NCI-H2227 (cell line): ENCODE results near the gene SELENOH.

ENCODE experiments used
- DNase-seq: peaks from one replicate; lab custom pipeline; 2025; ENCODE audit not compliant: unreplicated experiment; lab: John Stamatoyannopoulos, UW

The SELENOH gene

DNA sequence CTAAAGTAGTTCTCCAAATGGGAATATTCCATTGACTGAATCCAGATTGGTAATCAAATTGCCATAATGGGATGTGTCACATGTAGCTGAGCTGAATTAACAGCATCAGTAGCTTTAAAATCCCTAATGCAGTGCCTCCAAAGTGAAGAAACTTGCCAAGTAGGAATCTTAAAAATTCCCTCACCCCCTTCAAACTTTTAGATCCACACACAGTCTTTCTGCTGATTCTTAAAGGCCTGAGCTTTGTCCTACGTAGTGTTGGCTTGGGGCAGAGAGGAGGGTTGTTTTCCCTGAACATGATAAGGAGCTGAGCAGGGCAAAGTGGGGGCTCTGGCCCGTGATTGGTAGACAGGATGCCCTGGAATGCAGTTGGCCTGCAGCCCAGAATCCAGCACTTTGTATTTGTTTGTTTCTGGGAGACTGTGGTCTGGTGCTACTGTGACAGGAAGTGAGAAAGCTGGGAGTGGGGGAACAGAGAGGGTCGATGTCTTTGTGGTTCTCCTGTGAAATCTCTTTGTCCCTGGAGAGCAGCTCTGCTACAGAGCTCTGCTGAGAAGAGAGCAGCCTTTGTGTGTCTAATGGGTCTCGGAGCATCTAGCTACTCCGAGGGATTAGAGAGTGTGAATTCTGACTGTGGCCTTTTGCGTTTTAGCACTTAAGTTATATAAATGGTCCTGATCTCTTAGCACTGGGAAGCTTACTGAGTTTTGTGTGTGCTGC, 37.2 kb downstream of the SELENOH start:
- peak; percentile 70 for DNase-seq

DNA sequence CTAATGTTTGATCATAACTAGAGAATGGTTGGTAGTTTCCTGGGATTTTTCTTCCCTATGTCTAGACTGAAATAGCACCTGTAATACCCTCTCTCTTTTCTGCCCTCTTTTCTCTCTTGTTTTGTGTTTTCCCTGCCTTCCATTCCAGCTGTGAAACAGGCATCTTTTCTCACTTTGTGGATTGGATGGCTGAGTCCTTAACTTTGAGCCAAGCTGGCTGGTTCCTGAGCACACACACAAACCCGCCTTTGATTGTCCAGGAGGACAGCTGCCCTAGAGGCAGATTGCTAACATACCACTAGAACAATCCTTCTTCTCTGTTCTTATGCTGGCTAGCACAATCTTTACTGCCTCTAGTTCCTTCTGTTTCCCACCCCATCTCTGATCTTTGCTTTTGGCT, 38.0 kb downstream of the SELENOH start:
- DNase-seq = no peak

DNA sequence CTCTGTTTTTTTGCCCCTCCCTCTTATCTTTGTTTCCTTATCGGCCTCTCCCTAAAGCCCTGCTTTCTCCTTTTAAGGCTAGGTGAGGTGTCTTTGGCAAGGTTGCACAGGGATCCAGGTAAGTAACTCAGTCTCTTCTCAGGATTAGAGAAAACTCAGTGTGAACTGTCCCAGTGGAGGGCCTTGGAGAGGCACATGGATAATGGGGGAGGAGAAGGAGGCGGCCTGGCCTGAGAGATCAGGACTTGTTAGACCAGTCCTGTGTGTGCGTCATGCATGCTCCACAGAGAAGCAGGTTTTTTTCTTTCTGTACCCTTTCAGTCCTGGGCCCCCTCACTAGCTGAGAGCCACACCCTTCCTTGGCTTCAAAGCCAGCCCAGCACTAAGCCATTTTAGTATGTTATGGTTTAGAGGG, 40.2 kb downstream of the SELENOH start:
- no peak for DNase-seq

DNA sequence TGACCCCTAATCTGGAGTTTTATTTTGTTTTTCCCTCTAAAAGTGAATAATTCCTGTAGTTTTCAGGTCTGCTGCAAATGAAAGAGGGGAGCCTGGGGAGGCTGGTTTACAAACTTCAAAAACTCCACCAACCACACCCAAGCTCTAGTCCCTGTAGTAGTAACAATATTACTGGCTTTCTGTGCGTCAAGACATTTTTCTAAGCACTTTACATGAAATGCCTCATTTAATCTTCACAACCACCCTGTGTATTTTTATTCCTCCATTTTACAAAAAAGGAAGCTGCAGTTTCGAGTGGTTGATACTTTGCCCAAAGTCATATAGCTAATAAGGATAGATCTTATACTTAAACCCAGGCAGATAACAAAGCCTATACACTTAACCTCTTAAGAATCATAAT, 43.8 kb downstream of the SELENOH start:
- DNase-seq = no peak

DNA sequence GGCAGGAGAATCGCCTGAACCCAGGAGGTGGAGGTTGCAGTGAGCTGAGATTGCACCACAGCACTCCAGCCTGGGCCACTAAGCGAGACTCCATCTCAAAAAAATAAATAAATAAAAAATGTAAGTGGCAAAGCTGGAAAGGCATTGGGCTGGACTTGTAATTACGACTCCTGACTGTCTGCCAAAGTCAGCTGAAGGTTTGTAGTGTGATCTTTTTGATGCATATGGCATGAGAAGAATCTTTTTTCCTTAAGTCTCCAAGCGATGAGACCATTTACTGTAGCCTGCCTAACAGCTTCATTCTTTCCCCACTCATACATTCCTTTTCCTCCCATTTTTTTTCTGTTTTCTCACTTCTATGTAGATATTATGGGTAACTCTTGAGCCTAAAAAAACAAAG, 45.1 kb downstream of the SELENOH start:
- no peak for DNase-seq

DNA sequence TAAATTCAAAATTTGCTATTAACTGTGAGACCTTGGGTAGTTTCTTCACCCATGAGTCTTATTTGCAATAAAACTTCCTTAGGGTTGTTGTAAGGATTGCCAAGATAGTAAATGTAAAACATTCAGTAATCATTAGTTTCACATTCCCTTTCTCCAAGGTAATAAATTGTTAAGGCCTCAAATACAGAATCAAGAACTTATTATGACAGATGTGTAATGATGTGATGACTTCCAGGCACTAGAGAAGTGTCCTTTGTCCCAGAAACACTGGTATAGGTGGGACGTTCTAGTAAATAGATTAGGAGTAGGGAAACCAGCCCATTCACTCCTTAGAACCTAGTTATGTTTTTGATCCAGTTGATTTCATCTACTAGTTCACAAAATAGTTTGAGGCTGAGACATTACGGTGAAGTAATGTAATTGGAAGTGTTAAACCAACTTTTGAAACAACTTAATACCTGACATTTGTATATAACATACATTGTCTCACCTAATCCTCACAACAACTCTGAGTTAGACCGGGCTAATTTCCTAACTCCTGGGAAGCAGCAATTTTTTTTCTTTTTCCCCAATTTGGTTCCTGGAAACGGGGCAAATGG, 45.8 kb downstream of the SELENOH start:
- DNase-seq = no peak

DNA sequence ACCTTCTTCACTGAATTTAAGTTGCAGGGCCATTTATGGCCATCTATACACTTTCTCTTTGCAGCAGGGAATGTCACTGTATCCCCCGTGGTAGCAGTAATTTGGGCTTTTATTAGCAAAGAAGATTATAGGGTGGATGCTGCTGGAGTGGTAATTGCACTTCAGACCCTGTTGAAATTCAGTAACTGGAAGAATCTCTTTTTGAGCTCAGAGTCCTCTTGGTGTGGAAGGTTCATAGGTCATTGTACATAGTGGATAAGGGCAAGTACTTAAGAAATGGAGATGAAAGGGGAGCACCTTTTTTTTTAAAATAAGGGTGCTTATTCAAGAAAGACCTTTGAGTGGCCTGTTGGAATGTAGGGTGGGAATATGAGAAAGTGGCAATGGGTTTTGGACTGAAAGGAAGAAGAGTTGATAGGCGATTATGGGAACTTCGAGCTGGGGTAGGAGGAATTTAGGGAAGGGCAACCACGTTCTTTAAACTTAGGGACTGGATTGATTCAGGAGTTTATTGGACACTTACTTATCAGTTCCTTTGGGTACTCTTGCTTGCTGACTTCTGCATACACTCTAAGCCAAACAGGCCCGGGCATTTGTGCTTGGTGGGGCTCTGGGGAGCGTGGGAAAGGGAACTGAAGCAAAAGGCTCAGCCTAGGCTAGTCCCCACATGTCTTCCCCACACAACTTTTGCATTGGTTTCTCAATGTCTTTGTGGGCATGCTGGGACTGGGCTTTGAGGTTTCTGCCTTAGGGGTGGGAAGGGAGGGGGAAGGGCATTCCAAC, 46.8 kb downstream of the SELENOH start:
- DNase-seq = peak; percentile 80

DNA sequence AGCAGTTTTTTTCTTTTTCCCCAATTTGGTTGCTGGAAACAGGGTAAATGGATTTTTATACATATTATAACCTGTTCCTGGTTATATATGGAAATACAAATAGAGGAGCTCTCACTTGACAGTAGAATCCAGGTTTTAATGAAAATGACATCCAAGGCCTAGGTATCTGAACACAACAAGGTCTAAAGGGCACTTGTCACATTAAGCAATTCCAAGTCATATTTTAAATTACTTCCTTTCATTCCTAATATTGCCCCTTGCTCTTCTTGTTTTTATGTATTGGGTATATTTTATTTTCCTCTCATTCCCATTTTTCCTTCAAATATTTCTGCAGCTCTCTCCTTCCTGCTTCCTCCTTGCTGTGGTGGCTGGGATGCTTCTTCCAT, 47.4 kb downstream of the SELENOH start:
- DNase-seq = no peak

DNA sequence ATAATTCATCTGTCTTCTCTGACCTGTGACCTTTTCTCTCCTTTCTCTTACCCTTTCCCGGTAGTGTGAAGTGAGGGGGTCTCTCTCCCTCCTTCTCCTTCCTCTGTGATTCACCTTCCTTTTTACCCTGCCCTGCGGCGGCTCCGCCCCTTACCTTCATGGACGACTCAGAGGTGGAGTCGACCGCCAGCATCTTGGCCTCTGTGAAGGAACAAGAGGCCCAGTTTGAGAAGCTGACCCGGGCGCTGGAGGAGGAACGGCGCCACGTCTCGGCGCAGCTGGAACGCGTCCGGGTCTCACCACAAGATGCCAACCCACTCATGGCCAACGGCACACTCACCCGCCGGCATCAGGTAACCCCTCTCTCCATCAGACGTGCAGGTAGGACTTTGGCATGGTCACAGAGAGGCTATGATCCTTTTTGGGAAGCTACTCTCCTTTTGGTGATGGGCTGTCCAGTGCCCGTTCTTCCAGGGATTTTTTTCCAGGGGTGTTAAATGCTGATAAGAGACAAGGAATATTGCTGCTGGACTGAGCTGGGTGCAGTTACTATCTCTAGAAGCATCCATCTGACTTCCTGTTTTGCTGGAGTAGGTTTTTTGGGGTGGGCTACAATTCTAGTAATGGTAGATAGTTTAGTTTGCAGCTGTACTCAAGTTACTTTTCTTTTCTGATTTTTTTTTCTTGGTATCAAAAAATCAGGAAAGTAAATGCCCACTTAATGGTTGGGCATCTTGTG, 50.2 kb downstream of the SELENOH start:
- DNase-seq = no peak

DNA sequence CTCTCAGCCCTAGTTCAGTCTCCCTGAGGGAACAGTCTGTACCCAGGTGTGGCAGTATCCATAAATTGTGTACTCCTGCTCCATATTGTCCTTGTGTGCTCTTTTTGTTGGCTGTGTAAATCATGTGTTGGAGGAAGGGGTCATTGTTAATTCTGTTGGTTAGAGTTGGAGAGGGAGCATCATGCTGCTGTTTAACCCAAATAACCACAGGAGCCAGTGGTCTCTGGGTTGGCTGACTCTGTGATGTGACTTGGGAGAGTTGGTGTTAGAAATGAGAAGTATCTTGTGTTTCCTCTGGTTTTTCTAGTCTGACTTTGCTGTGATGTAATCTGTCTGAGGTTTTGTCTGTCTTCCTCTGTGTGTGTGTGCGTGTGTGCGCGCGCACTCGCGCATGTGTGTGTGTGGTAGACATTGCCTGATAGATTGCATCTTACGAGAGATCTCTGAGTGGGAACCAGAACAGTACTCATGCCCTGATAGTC, 50.8 kb downstream of the SELENOH start:
- DNase-seq = no peak

DNA sequence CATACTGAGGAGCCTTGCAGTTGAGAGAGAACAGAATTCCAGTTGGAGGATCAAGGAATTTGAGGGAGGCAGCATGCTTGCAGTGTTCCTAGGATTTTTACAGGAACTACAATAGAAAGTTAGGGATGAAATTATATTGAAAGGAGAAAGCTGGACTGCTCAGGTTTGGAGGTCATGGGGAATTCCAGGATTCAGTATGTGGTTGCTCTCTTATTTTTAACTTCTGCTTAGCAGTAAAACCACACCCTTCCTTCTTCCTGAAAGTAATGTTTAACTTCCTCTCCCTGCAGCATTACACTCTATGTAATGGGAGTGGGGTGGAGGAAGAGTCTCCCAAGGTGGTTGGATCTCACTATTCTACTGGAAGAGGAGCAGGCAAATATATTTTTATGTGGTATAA, 51.6 kb downstream of the SELENOH start:
- no peak for DNase-seq
